Kidney capillary endothelial cell (primary cell): ENCODE results near the gene ZDHHC16.
"Not testable (repeated sequence)": the region's sequence is repeated elsewhere in the genome, so short reads cannot be mapped to it uniquely, and the experiment has no call there.

Experiments
- DNase-seq: peaks from one replicate; pipeline ENCODE4 v3.0.0-alpha.2; 2018; ENCODE audit warnings: low spot score

ZDHHC16 gene

GRCh38 chr10:97445722-97446639 is at the start of gene ZDHHC16, which contains the start of gene EXOSC1:
ZDHHC16 (plus strand) TSS chr10:97446175; CDS start chr10:97451676, 5,501 bp downstream.
EXOSC1 (minus strand) TSS chr10:97446006; CDS start chr10:97445985, 21 bp downstream.
- DNase-seq: peak; percentile 94

- DNase-seq: peak; percentile 50
Measured at GRCh38 chr10:97399843-97400545, 46.0 kb upstream of the ZDHHC16 start.

- peak; percentile 98 for DNase-seq
Measured at GRCh38 chr10:97400665-97401454, 45.1 kb upstream of the ZDHHC16 start, which contains the start of gene RRP12. RRP12 (minus strand) TSS chr10:97401340; CDS start chr10:97401231, 109 bp downstream.

GRCh38 chr10:97401455-97401919 is 44.5 kb upstream of the ZDHHC16 start:
- no peak for DNase-seq

GRCh38 chr10:97404044-97404443 is 41.9 kb upstream of the ZDHHC16 start:
- no peak for DNase-seq

- no peak for DNase-seq
Measured at GRCh38 chr10:97406064-97406463, 39.9 kb upstream of the ZDHHC16 start.

GRCh38 chr10:97406483-97406882 is 39.5 kb upstream of the ZDHHC16 start:
- not testable (repeated sequence) for DNase-seq

- peak; percentile 69 for DNase-seq
Measured at GRCh38 chr10:97407211-97407951, 38.6 kb upstream of the ZDHHC16 start.

- no peak for DNase-seq
Measured at GRCh38 chr10:97407952-97408248, 38.1 kb upstream of the ZDHHC16 start.

- no peak for DNase-seq
Measured at GRCh38 chr10:97408496-97408992, 37.4 kb upstream of the ZDHHC16 start.

- DNase-seq: no peak
Measured at GRCh38 chr10:97411406-97411805, 34.6 kb upstream of the ZDHHC16 start.

GRCh38 chr10:97412891-97413304 is 33.1 kb upstream of the ZDHHC16 start:
- DNase-seq: no peak

GRCh38 chr10:97416565-97416964 is 29.4 kb upstream of the ZDHHC16 start:
- DNase-seq: no peak

GRCh38 chr10:97423757-97424098 is 22.2 kb upstream of the ZDHHC16 start:
- DNase-seq: not testable (repeated sequence)

- peak; percentile 95 for DNase-seq
Measured at GRCh38 chr10:97425964-97426775, 19.8 kb upstream of the ZDHHC16 start, which contains the start of gene PGAM1. PGAM1 (plus strand) TSS chr10:97426191; CDS start chr10:97426308, 117 bp downstream.

GRCh38 chr10:97426776-97427570 is 19.0 kb upstream of the ZDHHC16 start:
- peak; percentile 19 for DNase-seq

GRCh38 chr10:97427571-97428179 is 18.3 kb upstream of the ZDHHC16 start:
- DNase-seq: peak; percentile 60

GRCh38 chr10:97428572-97428981 is 17.4 kb upstream of the ZDHHC16 start:
- DNase-seq: peak; percentile 30

GRCh38 chr10:97434055-97434454 is 11.9 kb upstream of the ZDHHC16 start:
- no peak for DNase-seq
